ENCODE measurements around the gene AZIN2. TPM values are rescaled to one million over a fixed set of nuclear protein-coding genes. Genes with fewer than 3 reads are reported as not detected.

Gene AZIN2
- total RNA-seq, 1 experiment from 2014 or later, result 0.39 TPM

- Histone ChIP-seq H2AK5ac (ENCODE audit: insufficient read length, low read length) (no peak overlapping the region), H3K27me3 (ENCODE audit: insufficient read depth, low read length) (no peaks in the 10 kb centered on the region), H2BK12ac (ENCODE audit: insufficient read length, low read depth, low read length) (no peak overlapping the region), H3K79me1 (ENCODE audit: insufficient read depth, low read depth, low read length, poor library complexity, severe bottlenecking) (no peaks in the 10 kb centered on the region), H3T11ph (ENCODE audit: low read length) (no peak overlapping the region), H4K20me1 (ENCODE audit: control insufficient read depth, insufficient read depth, insufficient read length) (no peaks in the 10 kb centered on the region), H2BK120ac (ENCODE audit: low read depth, low read length, poor library complexity, severe bottlenecking) (no peak overlapping the region), H3K23ac (ENCODE audit: insufficient read length, low read depth, low read length) (no peak overlapping the region), H4K8ac (replicated peaks; ENCODE audit: insufficient read length, low read depth, low read length) (no peak overlapping the region), H2BK5ac (ENCODE audit: insufficient read length, low read length) (no peak overlapping the region), H3K18ac (ENCODE audit: insufficient read length, low read depth, low read length) (no peak overlapping the region), H3K23me2 (ENCODE audit: insufficient read length, low read depth, low read length, poor library complexity, severe bottlenecking) (no peaks in the 10 kb centered on the region), H4K91ac (ENCODE audit: insufficient read length, low read depth, low read length) (no peak overlapping the region), H2AFZ (ENCODE audit: low read length) (no peak overlapping the region), H3K4ac (ENCODE audit: low read depth, low read length) (no peak overlapping the region), H3K14ac (ENCODE audit: insufficient read depth, low read length) (no peak overlapping the region), H3K56ac (ENCODE audit: insufficient read length, low read depth, low read length) (no peak overlapping the region), H4K5ac (ENCODE audit: insufficient read length, low read depth, low read length) (no peak overlapping the region), H2BK15ac (ENCODE audit: low read depth, low read length) (no peak overlapping the region), H3K4me1 (ENCODE audit: insufficient read depth, low read length) (peaks cover 4% of the 10 kb centered on the region; the same call in 1 of the 2 replicates), H3K27ac (ENCODE audit: insufficient read length, low read depth, low read length) (no peak overlapping the region), H2BK20ac (ENCODE audit: low read depth, low read length, poor library complexity, severe bottlenecking) (no peak overlapping the region), H3K9me3 (ENCODE audit: control insufficient read depth, low read depth, low read length) (no peaks in the 10 kb centered on the region), H3K79me2 (ENCODE audit: insufficient read depth, low read length) (no peaks in the 10 kb centered on the region), H3K9ac (ENCODE audit: extremely low read depth, insufficient read length, low read length) (no peak overlapping the region), H3K4me2 (ENCODE audit: insufficient read depth, insufficient read length, low read length) (no peak overlapping the region)
- DNase-seq, result peak; percentile 36
- H3K4me3 Mint-ChIP-seq, result no peak overlapping the region
- peaks cover 10 to 17% of the 10 kb centered on the region in 2 experiments for H3K4me1 Mint-ChIP-seq
- 0 out of 7 replicates have a peak, but pooled peaks cover 0 to under 1% (median 0%) of the 10 kb centered on the region in 3 experiments for H3K36me3 Mint-ChIP-seq (ENCODE audit: insufficient read depth in 1 of 3, low read depth in 3 of 3)
- peaks cover 8% of the 10 kb centered on the region; the same call in 1 of the 2 replicates for H3K27me3 Mint-ChIP-seq (ENCODE audit: low read depth)
- no peak for TF ChIP-seq CTCF (conservative IDR thresholded peaks at IDR 0.05)
- no peak overlapping the region for H3K27ac Mint-ChIP-seq
- no CpG with 5 or more reads among the region's 2 CpGs for WGBS (ENCODE audit: extremely low coverage, insufficient read length, low lambda C conversion rate)
- peaks cover 2 to 5% of the 10 kb centered on the region in 2 experiments; a peak in 4 of 5 replicates for H3K9me3 Mint-ChIP-seq
Measured at GRCh38 chr1:33045246-33045645, 35.7 kb upstream of the AZIN2 start.

All from H9 (cell line).